HCT116 (cell line): ENCODE measurements around the gene COL12A1. TPM values are rescaled to one million over a fixed set of nuclear protein-coding genes. Genes with fewer than 3 reads are reported as not detected.

ENCODE experiments used
- ATAC-seq: fragments of 200-7000 bp; cut with Tn5 transposase; 2 replicates; pipeline ENCODE4 v1.9.1; 2020; ENCODE audit warnings: mild to moderate bottlenecking, moderate library complexity
- BruUV-seq: library from RNA; stranded (reverse); fragments of 400-500 nt; replicated peaks from 2 replicates; lab custom pipeline; 2021; lab: Mats Ljungman, UMichigan
- CTCF ChIA-PET: fragments of 300-600 bp; sonication (Branson Sonifier 250); formaldehyde crosslinking; loops from one replicate; lab custom pipeline; 2021; ENCODE audit warnings: antibody characterized with exemption; lab: Charles Lee
- POLR2A ChIA-PET: fragments of 300-600, 350-600 bp; sonication (Branson Sonifier 250); formaldehyde crosslinking; loops from one replicate; lab custom pipeline; 2021; ENCODE audit warnings: antibody characterized with exemption; lab: Charles Lee
- RAD21 ChIA-PET, 2 experiments: fragments of 300-600 bp; sonication (Branson Sonifier 250); formaldehyde crosslinking; loops; one replicate each; lab custom pipeline; 2023; ENCODE audit warnings: low total read pairs in 2 of 2; ENCODE audit not compliant: uncharacterized antibody in 2 of 2, unreplicated experiment in 2 of 2, low non-redundant PET in 1 of 2; lab: Charles Lee
- DNase-seq: peaks from one replicate; pipeline ENCODE4 v3.0.0-alpha.2; 2010; ENCODE audit warnings: low read depth, low spot score
- H2AFZ ChIP-seq: fragments of 200-600 bp; shearing (Covaris generic), sonication (generic); 2 replicates; pipeline ENCODE4 v1.6.1; 2017; ENCODE audit warnings: low read depth, mixed run types, mixed read lengths, antibody characterized with exemption, low read length; ENCODE audit not compliant: poor library complexity, severe bottlenecking
- H3K27ac ChIP-seq: 2 replicates; pipeline ENCODE4 v1.5.1; 2012; ENCODE audit warnings: low read depth, low read length
- H3K27me3 ChIP-seq: fragments of 200-600 bp; sonication (generic); 2 replicates; pipeline ENCODE4 v1.6.1; 2016; ENCODE audit warnings: mixed run types, low read length, mixed read lengths; ENCODE audit not compliant: insufficient read depth
- H3K36me3 ChIP-seq, 2 experiments: fragments of 200-500 bp in 1 of 2; fragments of 200-600 bp in 1 of 2; sonication (Bioruptor generic) in 1 of 2; sonication (generic) in 1 of 2; 2 replicates each; pipeline versions ENCODE4 v1.5.1 to v1.6.1; 2014 to 2016; ENCODE audit warnings: low read length in 2 of 2, inconsistent platforms in 1 of 2, mixed read lengths in 1 of 2, mixed run types in 1 of 2; ENCODE audit not compliant: insufficient read depth in 2 of 2, control insufficient read depth in 1 of 2
- H3K4me1 ChIP-seq, 2 experiments: fragments of 200-600 bp in 1 of 2; sonication (generic) in 1 of 2; 2 replicates each; pipeline versions ENCODE4 v1.5.1 to v1.6.1; 2012 to 2017; ENCODE audit warnings: low read length in 2 of 2, inconsistent platforms in 1 of 2, mild to moderate bottlenecking in 1 of 2, mixed read lengths in 1 of 2, mixed run types in 1 of 2, moderate library complexity in 1 of 2; ENCODE audit not compliant: insufficient read depth in 2 of 2, control insufficient read depth in 1 of 2
- H3K4me2 ChIP-seq: fragments of 200-600 bp; sonication (generic); 2 replicates; pipeline ENCODE4 v1.6.1; 2017; ENCODE audit warnings: mixed run types, low read length, mixed read lengths
- H3K4me3 ChIP-seq, 2 experiments: fragments of 200-600 bp in 1 of 2; sonication (generic) in 1 of 2; replicated peaks in 1 of 2; 2 replicates each; pipeline ENCODE4 v1.5.1; 2011 to 2016; ENCODE audit warnings: low read length in 2 of 2, control low read depth in 1 of 2, low read depth in 1 of 2, mild to moderate bottlenecking in 1 of 2, mixed read lengths in 1 of 2, mixed run types in 1 of 2
- H3K79me2 ChIP-seq: fragments of 200-600 bp; sonication (generic); 2 replicates; pipeline ENCODE4 v1.6.1; 2017; ENCODE audit warnings: mild to moderate bottlenecking, mixed run types, low read length, moderate library complexity, mixed read lengths; ENCODE audit not compliant: insufficient read depth
- H3K9ac ChIP-seq: fragments of 200-600 bp; sonication (generic); 2 replicates; pipeline ENCODE4 v1.6.1; 2016; ENCODE audit warnings: low read length, mixed read lengths
- H3K9me2 ChIP-seq: fragments of 200-600 bp; sonication (generic), shearing (Covaris generic); 2 replicates; pipeline ENCODE4 v1.6.1; 2017; ENCODE audit warnings: mixed run types, mild to moderate bottlenecking, moderate library complexity; ENCODE audit not compliant: insufficient read depth
- H3K9me3 ChIP-seq, 2 experiments: fragments of 200-500 bp in 1 of 2; fragments of 200-600 bp in 1 of 2; sonication (Bioruptor generic) in 1 of 2; sonication (generic) in 1 of 2; 2 replicates each; pipeline ENCODE4 v1.6.1; 2014 to 2017; ENCODE audit warnings: low read length in 2 of 2, mixed read lengths in 2 of 2, inconsistent platforms in 1 of 2, low read depth in 1 of 2, mild to moderate bottlenecking in 1 of 2, mixed run types in 1 of 2, moderate library complexity in 1 of 2; ENCODE audit not compliant: control insufficient read depth in 1 of 2, insufficient read depth in 1 of 2
- H4K20me1 ChIP-seq: fragments of 200-600 bp; sonication (generic), shearing (Covaris generic); 2 replicates; pipeline ENCODE4 v1.6.1; 2017; ENCODE audit warnings: mixed run types, mild to moderate bottlenecking, moderate library complexity; ENCODE audit not compliant: insufficient read depth
- EGR1 ChIP-seq: IDR thresholded peaks from 2 replicates; pipeline ENCODE4 v1.6.1; 2012; ENCODE audit warnings: low read depth
- POLR2A ChIP-seq: IDR thresholded peaks from 2 replicates; pipeline ENCODE4 v1.7.0; 2011; ENCODE audit warnings: borderline replicate concordance; ENCODE audit not compliant: insufficient read depth, insufficient read length; ENCODE audit errors: extremely low read depth
- RAD21 ChIP-seq: IDR thresholded peaks from 2 replicates; pipeline ENCODE4 v1.6.1; 2012; ENCODE audit warnings: low read depth, mild to moderate bottlenecking
- intact Hi-C: fragments of 100-400 bp; cut with micrococcal nuclease; formaldehyde crosslinking; loops from 2 replicates; pipeline ENCODE4 v1.10.0; 2022
- total RNA-seq: library from RNA; stranded (reverse); gene quantifications from one replicate; pipeline ENCODE4 v1.2.1, GENCODE V29; 2021; ENCODE audit not compliant: unreplicated experiment
- TF ChIP-seq, protein P1 (sequence below), 3 experiments: fragments of 200-600 bp in 1 of 3; sonication (generic) in 1 of 3; IDR thresholded peaks in 2 of 3; conservative IDR thresholded peaks in 1 of 3; 2 replicates each; pipeline ENCODE4 v1.5.1; 2012 to 2017; ENCODE audit warnings: low read depth in 2 of 3, low read length in 2 of 3, antibody characterized with exemption in 1 of 3, borderline replicate concordance in 1 of 3, control low read depth in 1 of 3, mild to moderate bottlenecking in 1 of 3, mixed read lengths in 1 of 3, mixed run types in 1 of 3, moderate library complexity in 1 of 3; ENCODE audit not compliant: insufficient read depth in 1 of 3

Gene COL12A1
- total RNA-seq, 1 experiment from 2014 or later, result 23.5 TPM

DNA sequence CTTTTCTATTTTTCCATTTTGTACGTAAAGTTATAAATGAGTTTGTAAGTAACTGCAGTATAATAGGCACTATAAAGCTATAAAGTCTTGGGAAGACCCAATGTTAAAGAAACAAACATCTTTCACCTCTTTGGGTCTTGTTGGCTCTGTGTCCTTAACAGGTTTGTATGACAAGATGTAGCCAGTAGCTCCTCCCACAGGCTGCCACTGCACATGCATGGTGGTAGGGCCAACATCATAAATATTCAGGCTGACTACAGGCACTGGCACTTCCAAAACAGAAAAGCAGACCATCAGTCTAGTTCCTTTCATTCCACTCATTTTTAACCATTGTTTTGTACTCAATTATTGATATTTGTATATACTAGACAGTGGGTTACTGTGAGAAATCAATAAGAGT lies 59.9 kb downstream of the COL12A1 start:
- CTCF ChIA-PET, result no interaction called here
- intact Hi-C loops, result no loop called here
- BruUV-seq, result no TSS peak

DNA sequence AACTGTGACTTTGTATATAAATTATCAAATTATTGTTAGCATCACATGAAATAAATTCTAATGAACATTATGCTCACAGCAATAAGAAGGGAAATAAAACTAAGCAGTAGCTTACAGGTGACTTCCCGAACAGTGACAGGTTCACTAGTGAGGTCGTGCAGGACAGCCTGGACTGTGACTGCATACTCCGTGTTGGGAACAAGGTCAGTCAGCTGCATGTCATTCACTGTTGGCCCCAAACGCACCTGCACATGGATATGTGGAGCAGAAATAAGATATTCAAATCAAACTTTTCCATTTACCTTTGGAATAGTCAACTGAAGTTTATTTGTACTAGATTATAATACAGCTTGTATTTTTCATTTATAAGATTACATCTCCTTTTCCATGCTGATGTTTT lies 60.6 kb downstream of the COL12A1 start:
- ChIA-PET RAD21 (no interaction called here), POLR2A (no interaction called here), CTCF (no interaction called here)
- DNase-seq, result no peak
- ATAC-seq, result no peak
- no peaks in the 10 kb centered on the region for H3K4me1 ChIP-seq
- H3K9me2 ChIP-seq, result no peaks in the 10 kb centered on the region
- TF ChIP-seq RAD21 (no peak), EGR1 (no peak), POLR2A (no peak)
- H3K27ac ChIP-seq, result no peak overlapping the region
- BruUV-seq, result no TSS peak
- H4K20me1 ChIP-seq, result no peaks in the 10 kb centered on the region
- H3K4me2 ChIP-seq, result no peak overlapping the region
- no peaks in the 10 kb centered on the region for H3K9me3 ChIP-seq
- intact Hi-C loops, result no loop called here
- no peak overlapping the region for H3K9ac ChIP-seq
- H3K79me2 ChIP-seq, result no peaks in the 10 kb centered on the region
- no peak overlapping the region for H2AFZ ChIP-seq
- peaks cover 0 to 29% of the 10 kb centered on the region in 2 experiments; a peak in 1 of 4 replicates for H3K36me3 ChIP-seq
- no peaks in the 10 kb centered on the region for H3K27me3 ChIP-seq
- no peak overlapping the region for H3K4me3 ChIP-seq

More for the DNA sequence above, 59.9 kb downstream of the COL12A1 start:
- Histone ChIP-seq H3K36me3 (peaks cover 0 to 29% of the 10 kb centered on the region in 2 experiments; a peak in 1 of 4 replicates), H3K4me3 (no peak overlapping the region), H2AFZ (no peak overlapping the region)
- peak; percentile 28; the same call in 1 of the 2 replicates for TF ChIP-seq RAD21
- TF ChIP-seq, protein P1, sequence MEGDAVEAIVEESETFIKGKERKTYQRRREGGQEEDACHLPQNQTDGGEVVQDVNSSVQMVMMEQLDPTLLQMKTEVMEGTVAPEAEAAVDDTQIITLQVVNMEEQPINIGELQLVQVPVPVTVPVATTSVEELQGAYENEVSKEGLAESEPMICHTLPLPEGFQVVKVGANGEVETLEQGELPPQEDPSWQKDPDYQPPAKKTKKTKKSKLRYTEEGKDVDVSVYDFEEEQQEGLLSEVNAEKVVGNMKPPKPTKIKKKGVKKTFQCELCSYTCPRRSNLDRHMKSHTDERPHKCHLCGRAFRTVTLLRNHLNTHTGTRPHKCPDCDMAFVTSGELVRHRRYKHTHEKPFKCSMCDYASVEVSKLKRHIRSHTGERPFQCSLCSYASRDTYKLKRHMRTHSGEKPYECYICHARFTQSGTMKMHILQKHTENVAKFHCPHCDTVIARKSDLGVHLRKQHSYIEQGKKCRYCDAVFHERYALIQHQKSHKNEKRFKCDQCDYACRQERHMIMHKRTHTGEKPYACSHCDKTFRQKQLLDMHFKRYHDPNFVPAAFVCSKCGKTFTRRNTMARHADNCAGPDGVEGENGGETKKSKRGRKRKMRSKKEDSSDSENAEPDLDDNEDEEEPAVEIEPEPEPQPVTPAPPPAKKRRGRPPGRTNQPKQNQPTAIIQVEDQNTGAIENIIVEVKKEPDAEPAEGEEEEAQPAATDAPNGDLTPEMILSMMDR (IDR thresholded peaks at IDR 0.05 in 2 of 3, conservative IDR thresholded peaks at IDR 0.05 in 1 of 3; ENCODE audit: borderline replicate concordance in 1 of 3, insufficient read depth in 1 of 3, low read depth in 2 of 3, low read length in 2 of 3), result no peak
- TF ChIP-seq, all 23 proteins: peak for 1
- no peak for DNase-seq
- H3K4me2 ChIP-seq, result no peak overlapping the region
- H3K27me3 ChIP-seq, result no peaks in the 10 kb centered on the region
- ATAC-seq, result no peak
- H3K9ac ChIP-seq, result no peak overlapping the region
- POLR2A ChIA-PET, result no interaction called here
- no peaks in the 10 kb centered on the region for H3K79me2 ChIP-seq
- H3K9me3 ChIP-seq, result no peaks in the 10 kb centered on the region
- H3K27ac ChIP-seq, result no peak overlapping the region
- no peaks in the 10 kb centered on the region for H3K4me1 ChIP-seq
- no peaks in the 10 kb centered on the region for H3K9me2 ChIP-seq
- RAD21 ChIA-PET, result no interaction called here
- H4K20me1 ChIP-seq, result no peaks in the 10 kb centered on the region
